ENCODE data around the gene RHO. TPM values are rescaled to one million over a fixed set of nuclear protein-coding genes. Genes with fewer than 3 reads are reported as not detected.
"Not testable (repeated sequence)": the region's sequence is repeated elsewhere in the genome, so short reads cannot be mapped to it uniquely, and the experiment has no call there.

The RHO gene
- polyA plus RNA-seq, 6 donors from 2014 or later, result not detected

GRCh38 chr3:129491794-129492193 lies 36.6 kb upstream of the RHO start:
- Mint-ChIP-seq H3K27me3 (no peaks in the 10 kb centered on the region), H3K27ac (peak overlapping the region in 1 of 6 donors; percentile 76), H3K36me3 (peaks cover 0 to 4% of the 10 kb centered on the region in 2 donors), H3K4me1 (no peaks in the 10 kb centered on the region), H3K4me3 (no peak overlapping the region), H3K9me3 (no peaks in the 10 kb centered on the region)
- no peak for ATAC-seq (ENCODE audit: low read depth in 2 of 2)
- no peak for DNase-seq

- H3K27ac Mint-ChIP-seq, result no peak overlapping the region
- H3K4me1 Mint-ChIP-seq, result no peaks in the 10 kb centered on the region
- H3K9me3 Mint-ChIP-seq, result no peaks in the 10 kb centered on the region
- H3K36me3 Mint-ChIP-seq, result peaks cover 0 to 4% of the 10 kb centered on the region in 2 donors
- no peak overlapping the region for H3K4me3 Mint-ChIP-seq
- ATAC-seq (ENCODE audit: low read depth in 2 of 2) (no peak), DNase-seq (no peak)
- H3K27me3 Mint-ChIP-seq, result no peaks in the 10 kb centered on the region
These were observed 35.7 kb upstream of the RHO start for GRCh38 chr3:129492691-129493090.

- Mint-ChIP-seq H3K9me3 (no peaks in the 10 kb centered on the region), H3K4me3 (no peak overlapping the region), H3K27me3 (no peaks in the 10 kb centered on the region), H3K36me3 (peaks cover 0 to 4% of the 10 kb centered on the region in 2 donors), H3K4me1 (no peaks in the 10 kb centered on the region), H3K27ac (peak overlapping the region in 1 of 6 donors; percentile 10)
- DNase-seq (no peak), ATAC-seq (ENCODE audit: low read depth in 2 of 2) (no peak)
These were observed 35.2 kb upstream of the RHO start for GRCh38 chr3:129493206-129493605.

- not testable (repeated sequence) for ATAC-seq (ENCODE audit: low read depth in 2 of 2); H3K27me3 Mint-ChIP-seq; H3K36me3 Mint-ChIP-seq; H3K9me3 Mint-ChIP-seq; DNase-seq; H3K4me1 Mint-ChIP-seq
- H3K4me3 Mint-ChIP-seq, result peak overlapping the region in 1 of 8 donors; percentile 37
- H3K27ac Mint-ChIP-seq, result peak overlapping the region in 1 of 6 donors; percentile 20
These were observed 33.9 kb upstream of the RHO start for GRCh38 chr3:129494499-129494898.

GRCh38 chr3:129495006-129495639 lies 33.3 kb upstream of the RHO start:
- H3K36me3 Mint-ChIP-seq; H3K27ac Mint-ChIP-seq; DNase-seq; ATAC-seq (ENCODE audit: low read depth in 2 of 2); H3K4me1 Mint-ChIP-seq; H3K9me3 Mint-ChIP-seq; H3K27me3 Mint-ChIP-seq: not testable (repeated sequence)
- H3K4me3 Mint-ChIP-seq, result peak overlapping the region in 1 of 8 donors; percentile 37

GRCh38 chr3:129497876-129498275 lies 30.6 kb upstream of the RHO start:
- H3K4me1 Mint-ChIP-seq; ATAC-seq (ENCODE audit: low read depth in 2 of 2): not testable (repeated sequence)

GRCh38 chr3:129498603-129499488 lies 29.6 kb upstream of the RHO start:
- H3K27me3 Mint-ChIP-seq; H3K4me1 Mint-ChIP-seq; ATAC-seq (ENCODE audit: low read depth in 2 of 2); H3K9me3 Mint-ChIP-seq; H3K4me3 Mint-ChIP-seq; DNase-seq: not testable (repeated sequence)
- peak overlapping the region in 1 of 6 donors; percentile 24 for H3K27ac Mint-ChIP-seq
- peaks cover 7 to 10% of the 10 kb centered on the region in 2 donors for H3K36me3 Mint-ChIP-seq

More at GRCh38 chr3:129497876-129498275, 30.6 kb upstream of the RHO start:
- H3K9me3 Mint-ChIP-seq, H3K27me3 Mint-ChIP-seq, DNase-seq, H3K27ac Mint-ChIP-seq: not testable (repeated sequence)
- H3K4me3 Mint-ChIP-seq, result peak overlapping the region in 1 of 8 donors; percentile 8
- H3K36me3 Mint-ChIP-seq, result peaks cover 7 to 10% of the 10 kb centered on the region in 2 donors

- not testable (repeated sequence) for H3K27ac Mint-ChIP-seq; H3K4me3 Mint-ChIP-seq; H3K4me1 Mint-ChIP-seq; DNase-seq; H3K9me3 Mint-ChIP-seq; ATAC-seq (ENCODE audit: low read depth in 2 of 2); H3K27me3 Mint-ChIP-seq
- H3K36me3 Mint-ChIP-seq, result peaks cover 7 to 10% of the 10 kb centered on the region in 2 donors
These were observed 28.7 kb upstream of the RHO start for GRCh38 chr3:129499604-129500333.

GRCh38 chr3:129500334-129500658 lies 28.1 kb upstream of the RHO start:
- no peaks in the 10 kb centered on the region for H3K4me1 Mint-ChIP-seq
- peaks cover 7 to 10% of the 10 kb centered on the region in 2 donors for H3K36me3 Mint-ChIP-seq
- H3K27me3 Mint-ChIP-seq, result no peaks in the 10 kb centered on the region
- DNase-seq (no peak), ATAC-seq (ENCODE audit: low read depth in 2 of 2) (no peak)
- no peak overlapping the region for H3K4me3 Mint-ChIP-seq
- no peaks in the 10 kb centered on the region for H3K9me3 Mint-ChIP-seq
- H3K27ac Mint-ChIP-seq, result peak overlapping the region in 1 of 6 donors; percentile 33

GRCh38 chr3:129501630-129502029 lies 26.8 kb upstream of the RHO start:
- no peak overlapping the region for H3K27ac Mint-ChIP-seq
- peaks cover 7 to 10% of the 10 kb centered on the region in 2 donors for H3K36me3 Mint-ChIP-seq
- no peaks in the 10 kb centered on the region for H3K9me3 Mint-ChIP-seq
- no peak overlapping the region for H3K4me3 Mint-ChIP-seq
- H3K4me1 Mint-ChIP-seq, result no peaks in the 10 kb centered on the region
- H3K27me3 Mint-ChIP-seq, result no peaks in the 10 kb centered on the region
- ATAC-seq (ENCODE audit: low read depth in 2 of 2) (no peak), DNase-seq (no peak)

- Mint-ChIP-seq H3K36me3 (peaks cover 7 to 10% of the 10 kb centered on the region in 2 donors), H3K27ac (no peak overlapping the region), H3K4me3 (no peak overlapping the region)
These were observed 25.6 kb upstream of the RHO start for GRCh38 chr3:129502641-129503408.

GRCh38 chr3:129503471-129504291 lies 24.8 kb upstream of the RHO start:
- Mint-ChIP-seq H3K4me3 (no peak overlapping the region), H3K27ac (peak overlapping the region in 1 of 6 donors; percentile 34)

More at GRCh38 chr3:129502641-129503408, 25.6 kb upstream of the RHO start:
- ATAC-seq (ENCODE audit: low read depth in 2 of 2) (no peak), DNase-seq (no peak)
- Mint-ChIP-seq H3K9me3 (no peaks in the 10 kb centered on the region), H3K4me1 (no peaks in the 10 kb centered on the region), H3K27me3 (no peaks in the 10 kb centered on the region)

More at GRCh38 chr3:129503471-129504291, 24.8 kb upstream of the RHO start:
- Mint-ChIP-seq H3K27me3 (no peaks in the 10 kb centered on the region), H3K36me3 (peaks cover 7 to 10% of the 10 kb centered on the region in 2 donors), H3K4me1 (no peaks in the 10 kb centered on the region), H3K9me3 (no peaks in the 10 kb centered on the region)
- DNase-seq, result no peak
- ATAC-seq (ENCODE audit: low read depth in 2 of 2), result no peak

All from naive B cell (primary cell).